B cell (primary cell): ENCODE measurements around the gene TMEM131. TPM values are rescaled to one million over a fixed set of nuclear protein-coding genes. Genes with fewer than 3 reads are reported as not detected.

Experiments
- ATAC-seq: fragments of 200-7000 bp; cut with Tn5 transposase; one replicate; pipeline ENCODE4 v1.10.0; 2021; ENCODE audit warnings: low read depth, mild to moderate bottlenecking, moderate number of reproducible peaks, moderate library complexity
- CTCF ChIA-PET: fragments of 350-600 bp; sonication (Branson Sonifier 250); formaldehyde crosslinking; loops from one replicate; lab custom pipeline; 2021; ENCODE audit warnings: antibody characterized with exemption, inconsistent platforms; lab: Charles Lee
- POLR2A ChIA-PET: fragments of 350-600 bp; sonication (Branson Sonifier 250); formaldehyde crosslinking; loops from one replicate; lab custom pipeline; 2021; ENCODE audit warnings: antibody characterized with exemption; lab: Charles Lee
- DNase-seq: peaks from one replicate; pipeline ENCODE4 v3.0.0; 2013
- H2AFZ ChIP-seq: 2 replicates; pipeline ENCODE4 v1.6.1; 2012; ENCODE audit warnings: mild to moderate bottlenecking, low read depth, low read length; ENCODE audit not compliant: insufficient read depth, poor library complexity, severe bottlenecking
- H3K27ac ChIP-seq, 2 donors: 1 replicate in 1 of 2; 2 replicates in 1 of 2; pipeline ENCODE4 v1.5.1; 2012 to 2013; ENCODE audit warnings: low read length in 2 of 2, mild to moderate bottlenecking in 2 of 2, moderate library complexity in 1 of 2
- H3K27me3 ChIP-seq, 4 experiments: fragments of 200-600 bp in 1 of 4; sonication (generic) in 1 of 4; replicated peaks in 1 of 4; 1 replicate in 2 of 4; 2 replicates in 2 of 4; pipeline versions ENCODE4 v1.6.1 to v1.7.0; 2013 to 2016; ENCODE audit warnings: low read length in 3 of 4, mild to moderate bottlenecking in 2 of 4, mixed read lengths in 1 of 4, moderate library complexity in 1 of 4; ENCODE audit not compliant: insufficient read depth in 4 of 4, control insufficient read depth in 3 of 4; ENCODE audit errors: control extremely low read depth in 1 of 4
- H3K36me3 ChIP-seq, 2 experiments: replicated peaks in 1 of 2; 1 replicate in 1 of 2; 2 replicates in 1 of 2; pipeline versions ENCODE4 v1.6.1 to v1.7.1; 2013; ENCODE audit warnings: low read length in 1 of 2; ENCODE audit not compliant: insufficient read depth in 2 of 2, control insufficient read depth in 1 of 2; ENCODE audit errors: control extremely low read depth in 1 of 2, extremely low read depth in 1 of 2
- H3K4me1 ChIP-seq, 2 donors: fragments of 200-600 bp in 1 of 2; sonication (generic) in 1 of 2; 1 replicate in 1 of 2; 2 replicates in 1 of 2; pipeline versions ENCODE4 v1.5.1 to v1.6.1; 2013 to 2017; ENCODE audit warnings: low read length in 2 of 2; ENCODE audit not compliant: control insufficient read depth in 2 of 2, insufficient read depth in 2 of 2
- H3K4me2 ChIP-seq: replicated peaks from 2 replicates; pipeline ENCODE3; 2012; ENCODE audit warnings: mild to moderate bottlenecking, low read depth, low read length; ENCODE audit not compliant: poor library complexity, severe bottlenecking
- H3K4me3 ChIP-seq, 5 experiments: fragments of 200-600 bp in 1 of 5; sonication (generic) in 1 of 5; 1 replicate in 3 of 5; 2 replicates in 2 of 5; pipeline versions ENCODE4 v1.5.1 to v1.7.0; 2011 to 2016; ENCODE audit warnings: low read length in 4 of 5, mild to moderate bottlenecking in 4 of 5, low read depth in 2 of 5, control low read depth in 1 of 5, moderate library complexity in 1 of 5; ENCODE audit not compliant: insufficient read depth in 1 of 5; ENCODE audit errors: control extremely low read depth in 1 of 5, extremely low read depth in 1 of 5
- H3K79me2 ChIP-seq: fragments of 200-600 bp; sonication (generic); one replicate; pipeline ENCODE4 v1.6.0; 2016; ENCODE audit warnings: low read length; ENCODE audit not compliant: control insufficient read depth, insufficient read depth
- H3K9ac ChIP-seq: fragments of 200-600 bp; sonication (generic); 2 replicates; pipeline ENCODE4 v1.6.1; 2017; ENCODE audit warnings: mild to moderate bottlenecking, low read length, moderate library complexity
- H3K9me3 ChIP-seq, 3 donors: one replicate each; pipeline versions ENCODE4 v1.6.1 to v1.7.1; 2013; ENCODE audit warnings: low read length in 2 of 3; ENCODE audit not compliant: control insufficient read depth in 2 of 3, insufficient read depth in 1 of 3; ENCODE audit errors: control extremely low read depth in 1 of 3
- H4K20me1 ChIP-seq: 2 replicates; pipeline ENCODE4 v1.6.0; 2012; ENCODE audit warnings: mild to moderate bottlenecking, low read length; ENCODE audit not compliant: insufficient read depth, control insufficient read depth, poor library complexity, severe bottlenecking
- H3K27ac Mint-ChIP-seq: one replicate; pipeline ENCODE4 v1.8.0; 2021; ENCODE audit warnings: mixed read lengths
- H3K27me3 Mint-ChIP-seq: one replicate; pipeline ENCODE4 v1.8.0; 2021; ENCODE audit warnings: mixed read lengths
- H3K4me1 Mint-ChIP-seq: one replicate; pipeline ENCODE4 v1.8.0; 2021; ENCODE audit warnings: mixed read lengths
- H3K4me3 Mint-ChIP-seq: one replicate; pipeline ENCODE4 v1.8.0; 2021; ENCODE audit warnings: mixed read lengths
- H3K9me3 Mint-ChIP-seq: one replicate; pipeline ENCODE4 v1.8.0; 2022; ENCODE audit warnings: mixed read lengths; ENCODE audit not compliant: insufficient read depth
- CTCF ChIP-seq: fragments of 200-600 bp; IDR thresholded peaks from one replicate; pipeline ENCODE4 v1.8.0; 2022; ENCODE audit warnings: antibody characterized with exemption, mild to moderate bottlenecking
- EZH2 ChIP-seq: IDR thresholded peaks from 2 replicates; pipeline ENCODE4 v1.6.1; 2012; ENCODE audit warnings: borderline replicate concordance, low read depth, mild to moderate bottlenecking, moderate library complexity, low read length; ENCODE audit not compliant: insufficient read depth, poor library complexity, severe bottlenecking
- WGBS: methylation state at CpG from one replicate; pipeline ENCODE4 v1.1.5; 2013; ENCODE audit warnings: missing lambda C conversion rate; ENCODE audit not compliant: insufficient coverage; 5-methylcytosine and 5-hydroxymethylcytosine counted together
- intact Hi-C: fragments of 100-400 bp; cut with micrococcal nuclease; formaldehyde crosslinking; loops from one replicate; pipeline ENCODE4 v1.10.0; 2022
- polyA plus RNA-seq: library from polyadenylated mRNA; depleted of rRNA; stranded (reverse); fragments of >200 nt; gene quantifications from 2 replicates; pipeline ENCODE4 v1.2.3, GENCODE V29; 2012
- total RNA-seq, 2 donors: library from RNA; stranded (reverse); fragments of 120-200 nt in 1 of 2; gene quantifications; 1 replicate in 1 of 2; 2 replicates in 1 of 2; pipeline versions ENCODE4 v1.2.3 to v1.2.4, GENCODE V29; 2013 to 2022

TMEM131 gene
- total and polyA plus RNA-seq, 2 donors (not counting 1 experiment from before 2014, with no cell fraction given), result 24.3 to 101 TPM

DNA sequence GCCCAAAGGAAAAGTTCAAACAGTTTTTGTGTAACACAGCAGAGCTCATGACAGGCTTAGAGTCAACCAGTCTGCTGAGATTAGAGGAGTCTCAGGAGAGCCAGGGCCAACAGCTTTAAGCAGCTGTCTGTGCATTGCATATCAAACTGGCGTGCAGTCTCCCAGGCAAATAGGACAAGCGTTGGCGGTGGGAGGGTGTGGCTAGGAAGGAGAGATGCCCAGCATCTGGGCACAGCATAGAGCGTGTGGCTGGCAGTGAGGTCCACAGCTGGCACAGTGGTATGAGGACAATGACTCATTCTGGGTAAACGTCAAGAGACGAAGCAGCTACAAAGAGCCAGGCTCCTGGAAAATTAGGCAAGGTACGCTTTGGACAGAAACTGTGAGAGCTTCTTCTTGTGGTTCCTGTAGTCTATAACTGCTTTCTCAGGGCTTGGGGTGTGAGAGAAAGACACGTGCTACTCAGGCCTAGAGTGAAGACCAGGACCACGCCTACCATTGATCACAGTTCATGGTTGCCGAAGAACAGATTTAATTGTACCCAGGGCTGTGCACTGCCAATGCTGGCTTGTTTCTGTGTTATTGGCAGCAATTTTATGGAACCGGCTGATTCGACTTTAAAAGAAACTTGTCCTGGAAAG lies 267.5 kb downstream of the TMEM131 start:
- CTCF ChIA-PET, result interaction anchor here (1.3 to 2.1 kb wide), 2 partner anchors 10 to 12 kb away, joined by 3 to 6 read pairs; no protein-coding TSS in a partner anchor
- Mint-ChIP-seq H3K27ac (no peak overlapping the region), H3K4me3 (no peak overlapping the region), H3K4me1 (no peaks in the 10 kb centered on the region), H3K27me3 (no peaks in the 10 kb centered on the region), H3K9me3 (no peaks in the 10 kb centered on the region)
- POLR2A ChIA-PET, result no interaction called here
- Histone ChIP-seq H3K4me3 (no peak overlapping the region), H3K27ac (no peak overlapping the region), H3K4me1 (no peaks in the 10 kb centered on the region), H3K27me3 (no peaks in the 10 kb centered on the region), H4K20me1 (no peaks in the 10 kb centered on the region), H2AFZ (no peak overlapping the region), H3K79me2 (no peaks in the 10 kb centered on the region), H3K36me3 (no peaks in the 10 kb centered on the region), H3K9ac (no peak overlapping the region), H3K4me2 (no peak overlapping the region), H3K9me3 (peaks cover 0 to 15% (median 5%) of the 10 kb centered on the region in 3 donors)
- no peak for ATAC-seq
- DNase-seq, result no peak
- 89% methylated on average over 11 of the region's 12 CpGs for WGBS
- intact Hi-C loops, result no loop called here
- TF ChIP-seq CTCF, result no peak
- no peak for TF ChIP-seq EZH2

DNA sequence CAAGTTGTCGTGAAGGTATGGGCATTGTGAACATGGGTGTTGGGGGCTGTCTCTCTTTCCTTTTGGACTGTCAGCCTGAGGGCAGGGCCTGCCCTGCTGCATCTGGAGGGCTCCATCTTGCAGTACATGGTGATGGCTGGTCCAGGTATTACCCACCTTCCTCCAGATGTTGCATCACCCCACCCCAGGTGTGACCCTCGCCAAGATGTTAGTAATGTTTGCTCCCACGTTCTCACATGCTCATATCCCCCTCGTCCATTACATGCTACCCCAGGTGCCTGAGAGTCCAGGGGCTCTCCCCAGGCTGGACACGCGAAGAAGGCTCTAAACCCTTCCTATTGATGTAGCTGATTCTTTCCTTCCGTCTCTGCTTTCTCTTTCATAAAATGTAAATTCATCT lies 268.5 kb downstream of the TMEM131 start:
- Histone ChIP-seq H4K20me1 (no peaks in the 10 kb centered on the region), H3K4me1 (no peaks in the 10 kb centered on the region), H2AFZ (no peak overlapping the region), H3K36me3 (no peaks in the 10 kb centered on the region), H3K9ac (no peak overlapping the region), H3K79me2 (no peaks in the 10 kb centered on the region), H3K4me2 (no peak overlapping the region), H3K27ac (no peak overlapping the region), H3K27me3 (no peaks in the 10 kb centered on the region), H3K9me3 (peaks cover 0 to 15% (median 5%) of the 10 kb centered on the region in 3 donors), H3K4me3 (no peak overlapping the region)
- POLR2A ChIA-PET, result no interaction called here
- H3K4me1 Mint-ChIP-seq, result no peaks in the 10 kb centered on the region
- TF ChIP-seq CTCF (no peak), EZH2 (no peak)
- intact Hi-C loops, result no loop called here
- CTCF ChIA-PET, result interaction anchor here (1.3 to 2.1 kb wide), 2 partner anchors 9 to 13 kb away, joined by 3 to 6 read pairs; no protein-coding TSS in a partner anchor
- ATAC-seq (no peak), DNase-seq (no peak)
- no peaks in the 10 kb centered on the region for H3K27me3 Mint-ChIP-seq
- 94% methylated on average over 7 of the region's 7 CpGs for WGBS
- no peaks in the 10 kb centered on the region for H3K9me3 Mint-ChIP-seq
- H3K27ac Mint-ChIP-seq, result no peak overlapping the region
- no peak overlapping the region for H3K4me3 Mint-ChIP-seq
